Measurements from ENCODE around the gene ARHGAP27.

Gene ARHGAP27

DNA sequence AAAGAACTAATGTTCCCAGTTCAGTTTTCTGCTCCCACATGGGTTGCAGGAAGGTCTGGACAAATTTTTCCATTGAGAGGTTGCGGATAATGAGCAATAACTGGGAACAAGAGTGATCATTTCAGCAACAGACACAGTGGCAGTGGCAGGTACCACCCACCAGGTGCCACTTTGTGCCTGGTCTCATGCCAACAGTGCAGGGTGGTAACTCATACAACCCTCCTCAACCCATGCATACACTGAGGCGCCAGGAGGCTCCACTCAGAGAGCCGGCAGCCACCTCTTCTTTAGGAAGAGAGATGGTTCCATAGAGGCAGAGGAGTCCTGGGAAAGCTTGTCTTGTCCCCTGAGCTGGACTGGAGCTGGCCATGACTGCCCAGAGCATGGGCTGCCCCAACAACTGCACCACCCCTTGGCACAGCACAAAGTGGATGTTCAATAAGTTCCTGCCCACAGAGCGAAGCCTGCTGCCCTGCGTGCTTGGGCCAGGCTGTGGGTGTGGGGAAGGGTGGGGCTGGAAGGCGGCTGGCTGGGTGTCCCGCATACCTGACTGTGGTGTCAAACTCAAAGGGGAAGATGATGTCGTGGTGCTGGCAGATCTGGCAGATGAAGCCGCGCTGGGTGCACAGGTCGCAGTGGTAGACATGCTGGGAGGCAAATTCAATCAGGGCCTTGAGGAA, 6.4 kb upstream of the ARHGAP27 start:
- DNase-seq (ENCODE audit: low read depth, low spot score): no peak
- peaks cover 30% of the 10 kb centered on the region for H3K4me1 ChIP-seq (ENCODE audit: insufficient read depth, insufficient read length)
- H3K36me3 ChIP-seq (ENCODE audit: insufficient read depth, insufficient read length, low read length): peaks cover 9% of the 10 kb centered on the region
- no peak overlapping the region for H3K9ac ChIP-seq (ENCODE audit: insufficient read length, low read depth)
- H3K9me3 ChIP-seq (ENCODE audit: insufficient read depth, low read length): no peaks in the 10 kb centered on the region
- TF ChIP-seq SUZ12 (IDR thresholded peaks at IDR 0.05; ENCODE audit: extremely low read depth, insufficient read depth, insufficient read length): no peak
- TF ChIP-seq ZNF274 (IDR thresholded peaks at IDR 0.05; ENCODE audit: low read depth, low read length): no peak
- no peak for TF ChIP-seq YY1 (IDR thresholded peaks at IDR 0.05; ENCODE audit: insufficient read depth, insufficient read length)
- peaks cover 1% of the 10 kb centered on the region for H3K27me3 ChIP-seq (ENCODE audit: insufficient read depth, insufficient read length)
- H3K4me3 ChIP-seq (ENCODE audit: insufficient read length, low read depth): no peak overlapping the region

- peaks cover 15% of the 10 kb centered on the region for H3K27me3 ChIP-seq (ENCODE audit: insufficient read depth, insufficient read length)
- H3K9me3 ChIP-seq (ENCODE audit: insufficient read depth, low read length): no peaks in the 10 kb centered on the region
- DNase-seq (ENCODE audit: low read depth, low spot score): no peak
- H3K36me3 ChIP-seq (ENCODE audit: insufficient read depth, insufficient read length, low read length): peaks cover 9% of the 10 kb centered on the region
- H3K4me1 ChIP-seq (ENCODE audit: insufficient read depth, insufficient read length): peaks cover 33% of the 10 kb centered on the region
- no peak for TF ChIP-seq ZNF274 (IDR thresholded peaks at IDR 0.05; ENCODE audit: low read depth, low read length)
- TF ChIP-seq SUZ12 (IDR thresholded peaks at IDR 0.05; ENCODE audit: extremely low read depth, insufficient read depth, insufficient read length): no peak
- no peak for TF ChIP-seq YY1 (IDR thresholded peaks at IDR 0.05; ENCODE audit: insufficient read depth, insufficient read length)
- no peak overlapping the region for H3K4me3 ChIP-seq (ENCODE audit: insufficient read length, low read depth)
- H3K9ac ChIP-seq (ENCODE audit: insufficient read length, low read depth): no peak overlapping the region
Observed at GRCh38 chr17:45437465-45438283, 5.0 kb upstream of the ARHGAP27 start.

- no peak for DNase-seq (ENCODE audit: low read depth, low spot score)
- no peak overlapping the region for H3K4me3 ChIP-seq (ENCODE audit: insufficient read length, low read depth)
- no peaks in the 10 kb centered on the region for H3K9me3 ChIP-seq (ENCODE audit: insufficient read depth, low read length)
- H3K27me3 ChIP-seq (ENCODE audit: insufficient read depth, insufficient read length): peaks cover 23% of the 10 kb centered on the region
- peak overlapping the region; percentile 71 for H3K9ac ChIP-seq (ENCODE audit: insufficient read length, low read depth)
- H3K4me1 ChIP-seq (ENCODE audit: insufficient read depth, insufficient read length): peaks cover 33% of the 10 kb centered on the region
- TF ChIP-seq YY1 (IDR thresholded peaks at IDR 0.05; ENCODE audit: insufficient read depth, insufficient read length) (no peak), ZNF274 (IDR thresholded peaks at IDR 0.05; ENCODE audit: low read depth, low read length) (no peak), SUZ12 (IDR thresholded peaks at IDR 0.05; ENCODE audit: extremely low read depth, insufficient read depth, insufficient read length) (no peak)
- H3K36me3 ChIP-seq (ENCODE audit: insufficient read depth, insufficient read length, low read length): peaks cover 9% of the 10 kb centered on the region
Observed at GRCh38 chr17:45436625-45437464, 4.2 kb upstream of the ARHGAP27 start.

DNA sequence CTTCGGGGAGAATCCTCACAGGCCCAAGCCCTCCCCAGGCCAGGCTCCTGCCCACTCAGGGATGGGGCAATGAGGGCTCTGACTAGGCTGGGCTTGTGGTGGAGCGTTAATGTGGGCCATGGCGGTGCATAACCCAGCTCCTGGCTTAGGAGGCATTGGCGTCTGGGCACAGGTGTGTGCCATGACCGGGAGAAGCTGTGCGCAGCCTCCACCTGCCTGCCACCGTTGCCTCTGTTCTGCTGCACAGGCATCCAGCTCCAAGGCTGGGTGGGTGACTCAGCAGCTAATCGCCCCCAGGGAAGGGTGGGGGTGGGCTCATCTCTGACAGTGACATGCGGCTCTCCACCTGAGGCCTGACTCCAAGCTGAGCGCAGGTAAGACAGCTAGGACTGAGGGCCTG, 3.5 kb upstream of the ARHGAP27 start:
- no peaks in the 10 kb centered on the region for H3K9me3 ChIP-seq (ENCODE audit: insufficient read depth, low read length)
- no peak for TF ChIP-seq ZNF274 (IDR thresholded peaks at IDR 0.05; ENCODE audit: low read depth, low read length)
- no peak for TF ChIP-seq YY1 (IDR thresholded peaks at IDR 0.05; ENCODE audit: insufficient read depth, insufficient read length)
- no peak for TF ChIP-seq SUZ12 (IDR thresholded peaks at IDR 0.05; ENCODE audit: extremely low read depth, insufficient read depth, insufficient read length)
- H3K4me3 ChIP-seq (ENCODE audit: insufficient read length, low read depth): no peak overlapping the region
- DNase-seq (ENCODE audit: low read depth, low spot score): no peak
- H3K36me3 ChIP-seq (ENCODE audit: insufficient read depth, insufficient read length, low read length): peaks cover 9% of the 10 kb centered on the region
- peak overlapping the region; percentile 71 for H3K9ac ChIP-seq (ENCODE audit: insufficient read length, low read depth)
- H3K27me3 ChIP-seq (ENCODE audit: insufficient read depth, insufficient read length): peaks cover 24% of the 10 kb centered on the region
- H3K4me1 ChIP-seq (ENCODE audit: insufficient read depth, insufficient read length): peaks cover 33% of the 10 kb centered on the region

- TF ChIP-seq YY1 (IDR thresholded peaks at IDR 0.05; ENCODE audit: insufficient read depth, insufficient read length) (no peak), SUZ12 (IDR thresholded peaks at IDR 0.05; ENCODE audit: extremely low read depth, insufficient read depth, insufficient read length) (no peak), ZNF274 (IDR thresholded peaks at IDR 0.05; ENCODE audit: low read depth, low read length) (no peak)
- no peak for DNase-seq (ENCODE audit: low read depth, low spot score)
- Histone ChIP-seq H3K4me1 (ENCODE audit: insufficient read depth, insufficient read length) (peaks cover 28% of the 10 kb centered on the region), H3K36me3 (ENCODE audit: insufficient read depth, insufficient read length, low read length) (peaks cover 9% of the 10 kb centered on the region), H3K27me3 (ENCODE audit: insufficient read depth, insufficient read length) (peaks cover 31% of the 10 kb centered on the region), H3K4me3 (ENCODE audit: insufficient read length, low read depth) (no peak overlapping the region), H3K9ac (ENCODE audit: insufficient read length, low read depth) (no peak overlapping the region), H3K9me3 (ENCODE audit: insufficient read depth, low read length) (no peaks in the 10 kb centered on the region)
Observed at GRCh38 chr17:45435481-45435880, 2.8 kb upstream of the ARHGAP27 start.

DNA sequence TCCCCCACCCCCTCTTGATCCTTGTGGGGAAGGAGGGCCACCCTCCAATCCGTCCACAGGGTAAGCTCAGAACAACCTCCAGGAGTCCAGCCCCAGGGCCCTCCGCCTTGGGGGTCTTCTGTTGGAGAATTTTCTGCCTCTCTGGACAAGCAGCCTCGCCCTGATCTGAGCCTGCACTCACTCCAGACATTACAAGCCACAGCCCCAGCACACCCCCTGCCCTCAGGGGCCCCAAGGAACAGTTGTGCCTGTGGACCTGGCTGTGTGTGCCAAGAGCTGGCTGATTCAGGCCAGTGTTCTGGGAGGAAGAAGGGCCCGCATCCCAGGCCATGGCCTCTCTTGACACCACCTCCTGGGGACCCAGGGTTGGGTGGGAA, 477 bp upstream of the ARHGAP27 start:
- Histone ChIP-seq H3K4me1 (ENCODE audit: insufficient read depth, insufficient read length) (peaks cover 24% of the 10 kb centered on the region), H3K27me3 (ENCODE audit: insufficient read depth, insufficient read length) (peaks cover 54% of the 10 kb centered on the region), H3K9me3 (ENCODE audit: insufficient read depth, low read length) (no peaks in the 10 kb centered on the region), H3K9ac (ENCODE audit: insufficient read length, low read depth) (no peak overlapping the region), H3K4me3 (ENCODE audit: insufficient read length, low read depth) (peak overlapping the region; percentile 30), H3K36me3 (ENCODE audit: insufficient read depth, insufficient read length, low read length) (peaks cover 9% of the 10 kb centered on the region)
- no peak for TF ChIP-seq ZNF274 (IDR thresholded peaks at IDR 0.05; ENCODE audit: low read depth, low read length)
- TF ChIP-seq YY1 (IDR thresholded peaks at IDR 0.05; ENCODE audit: insufficient read depth, insufficient read length): no peak
- no peak for TF ChIP-seq SUZ12 (IDR thresholded peaks at IDR 0.05; ENCODE audit: extremely low read depth, insufficient read depth, insufficient read length)
- DNase-seq (ENCODE audit: low read depth, low spot score): no peak
